GM12872 (cell line): ENCODE measurements around the gene SPATS1.

ENCODE experiments used
- CTCF ChIP-seq: IDR thresholded peaks from 3 replicates; pipeline ENCODE4 v1.5.1; 2011; ENCODE audit warnings: low read depth, mild to moderate bottlenecking, low read length, moderate library complexity; ENCODE audit not compliant: insufficient read depth

Gene SPATS1

DNA sequence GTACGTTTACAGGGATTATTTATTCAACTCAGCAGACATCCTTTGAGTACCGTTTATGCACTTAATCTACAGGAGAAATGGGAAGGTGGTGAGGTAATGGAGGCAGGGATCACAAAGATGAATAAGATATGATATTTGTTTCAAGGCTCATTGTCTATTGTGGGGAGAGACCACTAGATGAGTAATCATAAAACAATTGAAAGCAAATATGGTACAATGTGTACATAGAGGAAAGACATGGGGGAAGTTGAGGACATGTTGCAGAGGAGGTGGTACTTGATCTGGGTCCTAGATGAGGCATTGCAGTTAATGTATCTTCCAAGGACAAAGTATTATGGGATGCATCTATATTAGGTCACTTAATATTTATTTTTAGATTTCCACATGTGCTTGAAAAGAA, 31.3 kb downstream of the SPATS1 start:
- TF ChIP-seq CTCF: no peak

GRCh38 chr6:44375071-44375470, 32.6 kb downstream of the SPATS1 start:
- TF ChIP-seq CTCF: no peak

GRCh38 chr6:44377484-44377883, 35.0 kb downstream of the SPATS1 start:
- TF ChIP-seq CTCF: no peak

- no peak for TF ChIP-seq CTCF
These were observed 35.5 kb downstream of the SPATS1 start for GRCh38 chr6:44377971-44378370.

- no peak for TF ChIP-seq CTCF
These were observed 39.3 kb downstream of the SPATS1 start for GRCh38 chr6:44381739-44382138.

- no peak for TF ChIP-seq CTCF
These were observed 44.0 kb downstream of the SPATS1 start for GRCh38 chr6:44386364-44386928.

GRCh38 chr6:44386929-44387345, 44.5 kb downstream of the SPATS1 start:
- TF ChIP-seq CTCF: no peak
